ENCODE data around the gene ASTN1.

Gene ASTN1

DNA sequence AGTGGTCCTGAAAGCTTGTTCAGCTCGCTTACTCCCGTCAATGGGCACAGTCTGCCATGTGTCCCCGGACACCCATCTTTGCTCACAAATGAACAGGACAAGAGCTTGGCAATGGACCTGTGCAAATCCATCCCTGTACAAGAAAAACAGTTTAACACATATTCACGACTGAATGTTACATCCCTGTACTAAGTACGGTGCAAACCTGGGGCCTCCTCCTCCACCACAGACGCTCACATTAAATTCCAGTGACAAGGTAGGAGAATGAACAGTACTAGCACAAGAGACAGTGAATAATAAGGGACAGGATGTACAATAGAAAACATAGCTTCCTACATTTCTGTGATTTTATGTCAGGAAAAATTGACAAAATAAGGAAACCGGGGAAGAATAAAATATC is 187.7 kb downstream of the ASTN1 start:
- DNase-seq: no peak

GRCh38 chr1:176976225-176976624 is 188.3 kb downstream of the ASTN1 start:
- DNase-seq: no peak

GRCh38 chr1:176964687-176965086 is 199.8 kb downstream of the ASTN1 start:
- DNase-seq: no peak

GRCh38 chr1:176963181-176963580 is 201.3 kb downstream of the ASTN1 start:
- no peak for DNase-seq

DNA sequence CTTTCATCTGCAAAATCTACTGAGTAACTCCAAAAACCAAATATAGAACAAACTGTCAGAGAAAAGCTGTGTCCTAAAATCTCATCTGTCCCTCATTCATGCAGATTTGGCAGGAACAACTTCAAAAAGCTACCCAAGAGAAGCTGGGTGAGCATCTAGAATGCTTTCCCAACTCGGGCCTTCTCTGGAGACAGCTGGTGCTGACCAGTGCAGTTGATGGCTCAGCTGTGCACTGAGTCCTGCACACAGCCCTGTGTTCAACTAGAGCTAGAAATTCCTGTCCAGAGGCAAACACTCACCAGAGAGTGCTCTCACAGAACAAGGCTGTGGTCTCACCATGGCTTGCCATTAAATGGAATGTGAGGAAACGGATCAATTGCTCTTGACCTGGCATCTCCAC is 202.8 kb downstream of the ASTN1 start:
- no peak for DNase-seq

DNA sequence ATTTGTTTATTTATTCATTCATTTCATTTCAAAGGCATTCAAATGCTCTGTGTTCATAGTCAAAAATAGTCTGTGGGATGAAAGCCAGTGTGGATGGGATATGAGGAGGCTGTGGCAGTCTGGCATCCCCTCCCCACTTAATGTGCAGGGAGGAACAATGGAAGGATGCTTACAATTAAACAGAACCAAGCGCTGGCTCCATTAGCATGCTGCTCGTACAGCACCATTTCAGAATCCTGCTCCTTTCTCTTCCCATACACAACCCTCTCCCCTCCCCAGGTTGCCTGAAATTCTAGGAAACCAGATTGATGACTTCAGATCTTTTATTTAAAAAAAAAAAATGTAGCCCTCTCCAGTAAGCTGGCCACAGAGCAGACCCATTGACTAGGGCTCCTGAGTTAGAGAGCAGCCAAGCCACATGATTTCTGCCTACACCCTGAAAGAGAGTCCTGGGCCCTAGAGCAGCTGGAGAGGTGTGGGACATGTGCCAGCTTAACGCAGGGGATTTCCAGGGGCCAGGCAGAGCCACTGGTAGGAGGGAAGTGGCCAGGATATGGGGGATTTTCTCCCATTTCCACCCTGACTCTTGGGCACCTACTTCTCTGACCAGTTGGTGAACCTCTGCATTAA is 205.2 kb downstream of the ASTN1 start:
- DNase-seq: no peak

- no peak for DNase-seq
These were observed 206.9 kb downstream of the ASTN1 start for GRCh38 chr1:176957603-176958002.

- DNase-seq: no peak
These were observed 210.3 kb downstream of the ASTN1 start for GRCh38 chr1:176954242-176954641.

DNA sequence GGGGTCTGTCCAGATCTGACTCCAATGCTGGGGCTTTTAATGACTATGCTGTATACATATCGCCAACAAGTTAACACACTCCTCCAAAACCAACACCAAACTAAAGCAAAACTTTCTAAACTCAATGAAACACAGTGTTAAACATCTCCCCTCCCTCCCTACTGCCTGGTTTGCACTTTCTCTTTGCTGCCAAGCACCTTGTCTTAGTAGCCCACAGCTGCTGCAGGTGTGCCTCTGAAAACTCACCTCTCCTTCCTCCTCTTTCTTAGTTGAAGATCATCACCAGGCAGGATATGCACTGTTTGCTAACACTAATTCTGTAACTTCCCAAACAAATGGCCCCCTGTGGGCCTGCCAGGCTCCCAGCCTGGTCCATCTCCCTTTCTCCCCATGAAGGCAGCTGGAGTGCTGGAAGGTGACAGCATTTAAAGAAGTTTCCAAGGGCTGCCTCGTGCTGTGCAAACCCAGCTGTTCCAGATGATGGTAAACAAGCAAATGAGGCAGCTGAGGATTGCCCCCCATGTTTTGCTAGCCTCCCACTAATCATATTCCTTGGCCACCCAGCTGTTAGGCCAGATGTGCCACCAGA is 213.7 kb downstream of the ASTN1 start:
- no peak for DNase-seq

- no peak for DNase-seq
These were observed 215.4 kb downstream of the ASTN1 start for GRCh38 chr1:176949033-176949662.

DNA sequence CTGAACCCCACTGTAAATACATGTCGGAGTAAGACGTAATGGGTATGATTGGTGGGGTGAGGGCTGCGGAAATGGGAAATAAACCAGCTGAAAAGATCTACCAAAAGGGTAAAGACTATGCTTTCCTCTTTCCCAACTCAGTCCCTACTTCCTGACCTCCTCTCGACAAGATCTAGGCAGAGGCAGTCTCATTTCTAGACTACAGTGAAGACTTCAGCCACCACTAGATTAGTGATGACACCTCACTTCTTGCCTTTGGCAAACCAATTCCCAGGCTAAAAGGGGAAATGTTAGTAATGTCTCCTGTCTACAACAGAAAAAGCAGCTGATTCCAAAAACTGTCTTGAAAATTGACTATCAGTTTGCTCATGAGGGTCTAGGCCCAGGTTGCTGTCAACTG is 219.9 kb downstream of the ASTN1 start:
- no peak for DNase-seq

DNA sequence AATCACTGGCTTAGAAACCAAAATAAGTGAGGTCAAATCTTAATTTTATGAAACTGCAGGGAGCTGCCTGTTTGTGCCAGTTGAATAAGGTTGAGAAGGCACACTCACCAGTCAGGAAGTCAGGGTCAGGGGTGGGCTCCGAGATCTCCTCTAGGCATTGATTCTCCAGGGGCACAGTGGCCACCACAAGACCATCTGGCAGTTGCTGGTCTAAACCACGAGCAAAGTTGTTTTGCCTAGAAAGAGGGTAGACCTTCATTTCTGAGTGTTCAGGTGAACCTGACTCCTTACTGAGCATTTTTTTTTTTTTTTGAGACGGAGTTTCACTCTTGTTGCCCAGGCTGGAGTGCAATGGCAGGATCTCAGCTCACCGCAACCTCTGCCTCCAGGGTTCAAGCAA is 220.7 kb downstream of the ASTN1 start:
- no peak for DNase-seq

DNA sequence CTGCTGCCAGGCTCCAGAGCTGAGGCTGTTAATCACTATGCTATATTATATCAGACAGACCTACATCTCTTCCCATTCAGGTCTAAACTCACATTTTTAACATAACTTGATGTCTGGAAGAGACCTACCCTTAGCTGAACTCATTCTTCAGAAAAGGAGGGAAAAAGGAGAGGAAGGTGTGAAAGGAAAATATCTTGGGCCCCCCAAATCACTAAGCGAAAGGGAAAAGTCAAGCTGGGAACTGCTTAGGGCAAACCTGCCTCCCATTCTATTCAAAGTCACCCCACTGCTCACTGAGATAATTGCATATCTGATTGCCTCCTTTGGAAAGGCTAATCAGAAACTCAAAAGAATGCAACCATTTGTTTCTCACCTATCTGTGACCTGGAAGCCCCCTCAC is 222.2 kb downstream of the ASTN1 start:
- DNase-seq: no peak

- DNase-seq: no peak
These were observed 224.5 kb downstream of the ASTN1 start for GRCh38 chr1:176939993-176940392.

GRCh38 chr1:176938375-176938774 is 226.1 kb downstream of the ASTN1 start:
- no peak for DNase-seq

GRCh38 chr1:176934370-176934769 is 230.1 kb downstream of the ASTN1 start:
- no peak for DNase-seq

DNA sequence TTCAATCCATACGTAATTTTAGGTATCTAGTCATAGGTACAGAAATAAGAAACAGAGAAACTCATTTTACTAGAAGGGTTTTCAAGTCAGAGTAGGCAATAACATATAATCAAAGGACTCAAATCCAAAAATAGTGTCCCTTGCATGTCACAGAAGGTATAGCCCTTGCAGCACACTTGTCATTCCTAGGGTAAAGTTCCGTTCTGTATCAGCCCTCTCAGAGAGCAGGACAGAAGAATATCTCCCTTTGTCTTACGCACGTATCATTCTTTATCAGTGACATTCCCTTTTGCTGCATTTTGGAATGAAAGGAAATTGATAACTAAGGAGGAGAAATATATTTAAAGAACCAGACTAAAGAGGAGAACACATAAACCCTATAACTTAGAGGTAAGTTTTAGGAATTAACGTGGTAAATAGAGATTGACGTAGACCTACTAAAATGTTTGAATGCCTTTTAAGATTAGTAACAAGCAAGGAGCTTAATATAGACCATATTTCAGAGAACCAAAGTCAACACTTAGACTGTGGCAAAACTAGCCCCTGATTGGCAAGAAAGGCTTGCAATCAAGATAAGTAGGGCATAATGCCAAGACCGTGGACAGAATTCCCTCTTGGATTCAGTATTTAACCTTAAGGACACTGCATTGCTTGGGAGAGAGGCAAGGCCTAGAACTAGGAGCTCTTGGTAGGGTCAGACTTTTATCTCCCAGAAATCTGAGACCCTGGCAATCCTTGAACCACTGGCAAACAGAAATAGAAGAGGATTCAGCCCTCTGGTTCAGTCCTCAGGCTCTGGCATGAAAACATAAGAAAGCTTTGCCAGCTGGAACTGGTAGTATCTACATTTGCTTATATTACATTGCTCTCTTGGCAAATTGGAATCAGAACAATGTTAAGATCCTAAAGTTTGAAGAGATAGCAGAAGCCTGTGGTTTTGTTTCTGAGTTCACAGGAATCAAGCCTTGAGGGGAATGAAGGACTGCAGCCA is 232.1 kb downstream of the ASTN1 start:
- no peak for DNase-seq

GRCh38 chr1:176931526-176931925 is 233.0 kb downstream of the ASTN1 start:
- no peak for DNase-seq

DNA sequence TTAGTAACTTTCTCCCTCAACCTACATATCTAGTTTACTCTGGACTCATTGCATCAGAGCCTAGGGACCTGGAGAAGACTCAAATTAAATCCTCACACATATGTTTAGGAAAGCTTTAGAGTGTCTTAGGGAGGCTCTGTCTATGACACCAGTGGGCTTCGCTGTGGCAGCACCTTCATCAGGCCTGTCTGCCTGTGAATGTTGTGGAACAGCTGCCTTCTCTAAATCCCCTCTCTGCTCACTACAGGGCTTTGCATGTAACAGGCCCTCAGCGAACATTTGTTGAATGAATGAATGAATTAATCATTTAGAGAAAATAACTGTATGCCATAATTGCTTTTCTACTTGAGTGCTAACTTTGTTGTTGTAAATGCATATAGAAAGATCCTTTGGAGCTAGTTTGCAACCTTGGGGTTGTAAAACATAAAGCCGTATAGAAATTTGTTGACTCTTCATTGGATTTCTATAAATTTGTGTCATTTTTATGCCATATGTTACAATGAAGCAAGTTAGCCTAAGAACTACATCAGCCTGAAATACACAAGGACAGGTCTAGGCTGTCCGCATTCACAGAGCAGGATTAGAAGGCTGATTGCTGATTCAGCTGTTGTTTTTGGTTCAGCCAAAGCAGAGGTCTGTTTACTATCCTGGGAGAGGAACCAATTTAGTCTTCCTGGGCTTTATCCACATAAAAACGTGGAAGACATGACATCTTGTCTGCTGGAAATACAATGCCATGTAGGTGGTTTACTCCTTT is 238.0 kb downstream of the ASTN1 start:
- DNase-seq: no peak

- DNase-seq: no peak
These were observed 239.3 kb downstream of the ASTN1 start for GRCh38 chr1:176925223-176925622.

GRCh38 chr1:176923283-176923682 is 241.2 kb downstream of the ASTN1 start:
- no peak for DNase-seq
